Measurements from ENCODE around the gene NOL7. TPM values are rescaled to one million over a fixed set of nuclear protein-coding genes. Genes with fewer than 3 reads are reported as not detected.

Gene NOL7
- total RNA-seq, 1 donor from 2014 or later: 67.5 TPM

DNA sequence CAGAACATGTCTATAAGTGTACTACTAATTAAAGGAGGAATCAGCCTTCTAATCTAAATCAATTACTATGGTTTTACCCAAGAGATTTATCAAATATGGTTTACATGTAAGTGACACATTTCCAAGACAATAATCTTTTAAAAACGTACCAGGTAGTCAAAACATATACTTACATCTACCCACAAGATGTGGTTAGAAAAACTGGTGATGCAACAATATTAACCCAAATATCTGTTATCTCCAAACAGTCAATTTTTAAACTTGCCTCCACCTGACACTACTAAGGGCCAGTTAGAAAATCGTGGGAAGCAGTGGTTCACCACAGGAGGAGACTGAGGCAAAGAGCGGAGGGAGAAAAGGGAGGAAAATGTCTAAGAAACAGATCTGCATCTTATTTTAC lies 28.0 kb downstream of the NOL7 start:
- ATAC-seq (ENCODE audit: low read depth) (no peak), DNase-seq (no peak)
- peaks cover 3% of the 10 kb centered on the region for H3K4me1 Mint-ChIP-seq
- H3K27ac Mint-ChIP-seq: no peak overlapping the region
- H3K9me3 Mint-ChIP-seq: no peaks in the 10 kb centered on the region
- H3K4me3 Mint-ChIP-seq: no peak overlapping the region
- POLR2A ChIA-PET: no interaction called here
- H3K27me3 Mint-ChIP-seq: no peaks in the 10 kb centered on the region
- TF ChIP-seq, protein P1, sequence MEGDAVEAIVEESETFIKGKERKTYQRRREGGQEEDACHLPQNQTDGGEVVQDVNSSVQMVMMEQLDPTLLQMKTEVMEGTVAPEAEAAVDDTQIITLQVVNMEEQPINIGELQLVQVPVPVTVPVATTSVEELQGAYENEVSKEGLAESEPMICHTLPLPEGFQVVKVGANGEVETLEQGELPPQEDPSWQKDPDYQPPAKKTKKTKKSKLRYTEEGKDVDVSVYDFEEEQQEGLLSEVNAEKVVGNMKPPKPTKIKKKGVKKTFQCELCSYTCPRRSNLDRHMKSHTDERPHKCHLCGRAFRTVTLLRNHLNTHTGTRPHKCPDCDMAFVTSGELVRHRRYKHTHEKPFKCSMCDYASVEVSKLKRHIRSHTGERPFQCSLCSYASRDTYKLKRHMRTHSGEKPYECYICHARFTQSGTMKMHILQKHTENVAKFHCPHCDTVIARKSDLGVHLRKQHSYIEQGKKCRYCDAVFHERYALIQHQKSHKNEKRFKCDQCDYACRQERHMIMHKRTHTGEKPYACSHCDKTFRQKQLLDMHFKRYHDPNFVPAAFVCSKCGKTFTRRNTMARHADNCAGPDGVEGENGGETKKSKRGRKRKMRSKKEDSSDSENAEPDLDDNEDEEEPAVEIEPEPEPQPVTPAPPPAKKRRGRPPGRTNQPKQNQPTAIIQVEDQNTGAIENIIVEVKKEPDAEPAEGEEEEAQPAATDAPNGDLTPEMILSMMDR (IDR thresholded peaks at IDR 0.05): no peak
- CTCF ChIA-PET: no interaction called here
- H3K36me3 Mint-ChIP-seq (ENCODE audit: low read depth): peaks cover 43% of the 10 kb centered on the region
- intact Hi-C loops (cut with micrococcal nuclease): no loop called here

DNA sequence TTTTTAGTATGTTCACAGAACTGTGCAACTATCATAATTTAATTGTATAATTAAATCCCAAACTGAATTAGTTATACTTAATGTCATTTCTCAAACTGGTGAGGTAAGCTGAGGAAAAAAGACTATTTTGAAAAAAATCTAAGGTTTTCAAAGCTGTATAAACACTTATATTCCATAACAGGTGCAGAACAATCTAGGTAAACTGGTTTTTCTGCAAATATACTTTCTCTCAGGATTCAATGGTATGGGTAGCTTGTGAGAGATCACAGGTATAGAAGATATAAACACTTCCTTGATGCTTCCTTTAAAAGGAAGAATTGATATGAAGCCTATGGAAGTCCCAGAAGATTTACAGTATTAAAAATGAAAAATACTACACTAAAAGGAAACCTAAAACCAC lies 33.7 kb downstream of the NOL7 start:
- H3K4me3 Mint-ChIP-seq: no peak overlapping the region
- H3K4me1 Mint-ChIP-seq: peaks cover 3% of the 10 kb centered on the region
- H3K36me3 Mint-ChIP-seq (ENCODE audit: low read depth): peaks cover 28% of the 10 kb centered on the region
- no peaks in the 10 kb centered on the region for H3K9me3 Mint-ChIP-seq
- intact Hi-C loops (cut with micrococcal nuclease): no loop called here
- ChIA-PET CTCF (no interaction called here), POLR2A (interaction anchor here (0.6 kb wide), 1 partner anchor 19 kb away, joined by 4 read pairs; no protein-coding TSS in a partner anchor)
- ATAC-seq (ENCODE audit: low read depth) (no peak), DNase-seq (no peak)
- H3K27me3 Mint-ChIP-seq: no peaks in the 10 kb centered on the region
- TF ChIP-seq, protein P1 (IDR thresholded peaks at IDR 0.05): no peak
- H3K27ac Mint-ChIP-seq: no peak overlapping the region

DNA sequence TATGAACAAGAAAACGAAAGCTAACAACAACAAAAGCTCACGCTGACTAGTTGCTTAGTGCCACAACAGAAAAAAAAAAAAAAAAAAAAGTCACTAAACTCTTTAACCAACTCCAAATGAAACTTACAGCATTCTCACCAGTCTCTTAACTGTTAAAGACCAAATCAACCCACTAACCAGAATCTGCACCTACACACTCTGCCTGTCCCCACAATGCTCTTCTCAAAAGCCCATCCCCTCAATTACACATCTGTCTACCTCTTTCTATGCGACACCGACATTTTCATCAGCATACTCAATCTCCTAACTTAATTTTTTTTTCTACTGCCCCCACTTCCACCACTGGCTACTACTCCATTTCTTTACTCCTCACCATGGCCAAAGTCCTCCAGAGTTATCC lies 34.3 kb downstream of the NOL7 start:
- intact Hi-C loops (cut with micrococcal nuclease): no loop called here
- Mint-ChIP-seq H3K4me1 (peaks cover 3% of the 10 kb centered on the region), H3K4me3 (no peak overlapping the region), H3K36me3 (ENCODE audit: low read depth) (peaks cover 28% of the 10 kb centered on the region), H3K27ac (no peak overlapping the region), H3K9me3 (no peaks in the 10 kb centered on the region), H3K27me3 (no peaks in the 10 kb centered on the region)
- CTCF ChIA-PET: no interaction called here
- POLR2A ChIA-PET: interaction anchor here (0.6 kb wide), 1 partner anchor 19 kb away, joined by 4 read pairs; no protein-coding TSS in a partner anchor
- ATAC-seq (ENCODE audit: low read depth): no peak
- no peak for DNase-seq
- TF ChIP-seq, protein P1 (IDR thresholded peaks at IDR 0.05): no peak

DNA sequence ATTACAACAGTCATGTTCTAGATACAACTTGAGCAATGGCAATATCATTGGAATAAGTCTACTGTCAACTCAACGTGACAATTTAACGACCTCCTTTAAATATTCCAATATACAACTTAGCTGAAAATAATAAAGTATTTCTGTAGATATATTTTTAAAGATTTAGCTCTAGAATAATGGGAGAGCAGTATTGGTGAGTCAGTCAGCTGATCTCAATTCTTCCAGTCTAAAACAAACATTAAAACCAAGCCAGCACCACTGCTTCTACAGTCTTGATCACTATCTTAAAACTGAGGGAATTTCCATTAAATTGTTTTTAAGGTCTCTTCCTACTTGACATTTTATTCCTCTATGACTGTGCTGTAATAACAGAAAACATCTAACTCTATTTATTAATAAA lies 38.2 kb downstream of the NOL7 start:
- no peaks in the 10 kb centered on the region for H3K9me3 Mint-ChIP-seq
- POLR2A ChIA-PET: no interaction called here
- peaks cover 3% of the 10 kb centered on the region for H3K4me1 Mint-ChIP-seq
- TF ChIP-seq, protein P1 (IDR thresholded peaks at IDR 0.05): no peak
- H3K36me3 Mint-ChIP-seq (ENCODE audit: low read depth): peaks cover 32% of the 10 kb centered on the region
- CTCF ChIA-PET: no interaction called here
- ATAC-seq (ENCODE audit: low read depth) (no peak), DNase-seq (no peak)
- H3K27ac Mint-ChIP-seq: no peak overlapping the region
- H3K4me3 Mint-ChIP-seq: no peak overlapping the region
- intact Hi-C loops (cut with micrococcal nuclease): no loop called here
- no peaks in the 10 kb centered on the region for H3K27me3 Mint-ChIP-seq

DNA sequence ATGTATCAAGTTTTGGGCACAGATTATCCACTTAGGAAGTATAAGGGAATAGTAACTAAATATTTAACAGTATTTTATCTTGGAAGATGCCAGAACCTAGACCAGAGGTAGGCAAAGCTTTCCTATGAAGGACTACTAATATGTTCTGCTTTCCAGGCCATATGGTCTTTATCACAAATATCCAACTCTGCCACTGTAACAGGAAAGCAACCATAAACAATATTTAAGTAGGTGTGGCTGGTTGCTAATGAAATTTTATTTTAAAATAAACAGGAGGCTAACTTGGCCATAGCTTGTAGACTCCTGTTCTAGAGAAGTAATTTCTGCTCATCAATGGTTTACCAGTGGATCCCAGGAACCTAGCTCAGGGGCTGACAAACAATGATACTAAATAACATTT lies 39.4 kb downstream of the NOL7 start:
- no peak overlapping the region for H3K27ac Mint-ChIP-seq
- peaks cover 6% of the 10 kb centered on the region for H3K4me1 Mint-ChIP-seq
- intact Hi-C loops (cut with micrococcal nuclease): no loop called here
- DNase-seq (no peak), ATAC-seq (ENCODE audit: low read depth) (no peak)
- H3K36me3 Mint-ChIP-seq (ENCODE audit: low read depth): peaks cover 32% of the 10 kb centered on the region
- ChIA-PET POLR2A (no interaction called here), CTCF (no interaction called here)
- TF ChIP-seq, protein P1 (IDR thresholded peaks at IDR 0.05): no peak
- no peaks in the 10 kb centered on the region for H3K27me3 Mint-ChIP-seq
- no peaks in the 10 kb centered on the region for H3K9me3 Mint-ChIP-seq
- H3K4me3 Mint-ChIP-seq: no peak overlapping the region
